PC-3 (cell line): ENCODE measurements around the gene ASPM. TPM values are rescaled to one million over a fixed set of nuclear protein-coding genes. Genes with fewer than 3 reads are reported as not detected.

Experiments used
- ATAC-seq: fragments of 200-7000 bp; cut with Tn5 transposase; 2 replicates; pipeline ENCODE4 v1.9.1; 2020; ENCODE audit warnings: mild to moderate bottlenecking, moderate library complexity
- BruUV-seq: library from RNA; stranded (reverse); fragments of 400-500 nt; replicated peaks from 2 replicates; lab custom pipeline; 2021; lab: Mats Ljungman, UMichigan
- CTCF ChIA-PET: fragments of 300-600 bp; sonication (Branson Sonifier 250); formaldehyde crosslinking; loops from one replicate; lab custom pipeline; 2022; ENCODE audit warnings: antibody characterized with exemption; lab: Charles Lee
- POLR2A ChIA-PET: fragments of 300-600 bp; sonication (Branson Sonifier 250); formaldehyde crosslinking; loops from one replicate; lab custom pipeline; 2022; ENCODE audit warnings: antibody characterized with exemption; ENCODE audit not compliant: unreplicated experiment; lab: Charles Lee
- DNase-seq: peaks from one replicate; pipeline ENCODE4 v3.0.0-alpha.2; 2015
- H2AFZ ChIP-seq: fragments of 300-600 bp; sonication (generic); 2 replicates; pipeline ENCODE4 v1.6.0; 2016; ENCODE audit warnings: antibody characterized with exemption, low read length
- H3F3A ChIP-seq: fragments of 300-600 bp; sonication (generic); one replicate; pipeline ENCODE4 v1.6.0; 2017; ENCODE audit warnings: antibody characterized with exemption, low read length, control low read depth, mild to moderate bottlenecking; ENCODE audit not compliant: unreplicated experiment
- H3K27ac ChIP-seq: fragments of 300-600 bp; sonication (generic); 2 replicates; pipeline ENCODE4 v1.5.1; 2016; ENCODE audit warnings: mild to moderate bottlenecking, low read length
- H3K27me3 ChIP-seq: fragments of 300-600 bp; sonication (generic); 2 replicates; pipeline ENCODE4 v1.6.1; 2016; ENCODE audit warnings: low read length, mixed read lengths
- H3K36me3 ChIP-seq: fragments of 300-600 bp; sonication (generic); 2 replicates; pipeline ENCODE4 v1.6.1; 2016; ENCODE audit warnings: low read depth, mixed run types, low read length, mixed read lengths
- H3K4me1 ChIP-seq: fragments of 300-600 bp; sonication (generic); 2 replicates; pipeline ENCODE4 v1.5.1; 2016; ENCODE audit warnings: low read length; ENCODE audit not compliant: insufficient read depth
- H3K4me2 ChIP-seq: fragments of 300-600 bp; sonication (generic); 2 replicates; pipeline ENCODE4 v1.6.0; 2016; ENCODE audit warnings: low read length
- H3K4me3 ChIP-seq: fragments of 300-600 bp; sonication (generic); 2 replicates; pipeline ENCODE4 v1.5.1; 2016; ENCODE audit warnings: mild to moderate bottlenecking, low read length, mixed read lengths
- H3K79me2 ChIP-seq: fragments of 300-600 bp; sonication (generic); 2 replicates; pipeline ENCODE4 v1.6.1; 2017; ENCODE audit warnings: low read length, mixed read lengths
- H3K9ac ChIP-seq: fragments of 300-600 bp; sonication (generic); 2 replicates; pipeline ENCODE4 v1.6.0; 2016; ENCODE audit warnings: mild to moderate bottlenecking, low read length
- H3K9me2 ChIP-seq: fragments of 300-600 bp; sonication (generic); replicated peaks from 2 replicates; pipeline ENCODE4 v1.6.1; 2016; ENCODE audit warnings: mixed run types, low read length, mixed read lengths
- H3K9me3 ChIP-seq: fragments of 300-600 bp; sonication (generic); 2 replicates; pipeline ENCODE4 v1.6.1; 2016; ENCODE audit warnings: low read length, mixed read lengths
- H4K20me1 ChIP-seq: fragments of 300-600 bp; sonication (generic); 2 replicates; pipeline ENCODE4 v1.6.1; 2016; ENCODE audit warnings: low read length, mixed read lengths
- CTCF ChIP-seq: fragments of 300-600 bp; sonication (generic); conservative IDR thresholded peaks from 2 replicates; pipeline ENCODE4 v1.5.1; 2017; ENCODE audit warnings: antibody characterized with exemption, low read depth, mild to moderate bottlenecking, low read length
- EZH2 ChIP-seq: fragments of 300-600 bp; sonication (generic); IDR thresholded peaks from one replicate; pipeline ENCODE4 v1.6.1; 2017; ENCODE audit warnings: antibody characterized with exemption, mild to moderate bottlenecking, low read length; ENCODE audit not compliant: unreplicated experiment
- EZH2phosphoT487 ChIP-seq: fragments of 300-600 bp; sonication (generic); IDR thresholded peaks from 2 replicates; pipeline ENCODE4 v1.6.1; 2018; ENCODE audit warnings: mild to moderate bottlenecking, antibody characterized with exemption, low read length, borderline replicate concordance
- intact Hi-C: fragments of 100-400 bp; cut with micrococcal nuclease; formaldehyde crosslinking; loops from 2 replicates; pipeline ENCODE4 v1.9.0; 2023
- total RNA-seq: library from RNA; depleted of rRNA; stranded (reverse); fragments of >200 nt; gene quantifications from 2 replicates; pipeline ENCODE4 v1.2.3, GENCODE V29; 2014

The ASPM gene
- total RNA-seq, 1 experiment from 2014 or later, result 35.0 TPM

DNA sequence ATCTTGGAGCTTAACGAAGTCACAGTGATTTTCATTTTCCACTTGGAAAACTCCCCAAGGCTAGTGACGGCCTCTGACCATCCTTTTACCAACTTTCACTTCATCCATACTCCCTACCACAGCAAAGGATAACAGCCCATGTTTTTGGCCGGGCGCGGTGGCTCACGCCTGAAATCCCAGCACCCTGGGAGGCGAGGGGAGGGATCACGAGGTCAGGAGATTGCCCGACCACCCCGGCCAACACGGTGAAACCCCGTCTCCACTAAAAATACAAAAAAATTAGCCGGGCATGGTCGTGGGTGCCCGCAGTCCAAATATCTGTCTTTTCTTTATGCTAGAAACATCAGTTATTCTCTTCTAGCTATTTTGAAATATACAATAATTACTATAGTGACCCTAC lies 7.3 kb downstream of the ASPM start:
- no peak overlapping the region for H3K4me3 ChIP-seq
- H3K27ac ChIP-seq, result no peak overlapping the region
- H3F3A ChIP-seq, result no peaks in the 10 kb centered on the region
- peaks cover 9% of the 10 kb centered on the region; the same call in 1 of the 2 replicates for H3K4me1 ChIP-seq
- H3K4me2 ChIP-seq, result no peak overlapping the region
- intact Hi-C loops, result no loop called here
- ATAC-seq (no peak), DNase-seq (no peak)
- H3K27me3 ChIP-seq, result no peaks in the 10 kb centered on the region
- H4K20me1 ChIP-seq, result peaks cover under 1% of the 10 kb centered on the region; the same call in 1 of the 2 replicates
- H3K36me3 ChIP-seq, result peaks cover 13% of the 10 kb centered on the region
- no peaks in the 10 kb centered on the region for H3K9me3 ChIP-seq
- TF ChIP-seq EZH2 (no peak), EZH2phosphoT487 (no peak), CTCF (no peak)
- H3K79me2 ChIP-seq, result peaks cover 44% of the 10 kb centered on the region
- BruUV-seq, result no TSS peak
- H3K9me2 ChIP-seq, result no peaks in the 10 kb centered on the region
- H3K9ac ChIP-seq, result no peak overlapping the region
- no peak overlapping the region for H2AFZ ChIP-seq
- ChIA-PET POLR2A (no interaction called here), CTCF (no interaction called here)

DNA sequence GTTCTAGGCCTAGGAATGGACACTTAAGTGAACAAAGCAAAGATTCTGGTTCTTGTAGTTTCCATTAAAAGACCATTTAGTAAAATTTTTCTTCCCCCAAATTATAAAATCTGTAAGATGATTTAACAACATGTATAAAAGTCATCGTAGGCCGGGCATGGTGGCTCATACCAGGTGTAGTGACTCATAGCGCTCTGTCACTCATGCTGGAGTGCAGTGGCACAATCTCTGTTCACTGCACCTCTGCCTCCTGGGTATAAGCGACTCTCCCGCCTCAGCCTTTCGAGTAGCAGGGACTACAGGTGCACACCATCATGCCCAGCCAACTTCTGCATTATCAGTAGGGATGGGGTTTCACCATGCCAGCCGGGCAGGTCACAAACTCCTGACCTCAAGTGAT lies 9.1 kb downstream of the ASPM start:
- H3K9ac ChIP-seq, result no peak overlapping the region
- no peaks in the 10 kb centered on the region for H3F3A ChIP-seq
- POLR2A ChIA-PET, result no interaction called here

More for the DNA sequence above, 9.1 kb downstream of the ASPM start:
- ATAC-seq (peak; percentile 82), DNase-seq (peak; percentile 54)
- no peak for TF ChIP-seq EZH2phosphoT487
- no peak for TF ChIP-seq CTCF
- no peak for TF ChIP-seq EZH2
- Histone ChIP-seq H3K79me2 (peaks cover 26% of the 10 kb centered on the region), H4K20me1 (no peaks in the 10 kb centered on the region), H3K4me3 (no peak overlapping the region), H3K9me3 (no peaks in the 10 kb centered on the region), H3K27me3 (no peaks in the 10 kb centered on the region), H3K4me2 (no peak overlapping the region), H3K9me2 (no peaks in the 10 kb centered on the region), H2AFZ (no peak overlapping the region), H3K36me3 (peaks cover 8% of the 10 kb centered on the region), H3K27ac (no peak overlapping the region), H3K4me1 (peaks cover 9% of the 10 kb centered on the region; the same call in 1 of the 2 replicates)
- CTCF ChIA-PET, result no interaction called here
- intact Hi-C loops, result no loop called here
- BruUV-seq, result no TSS peak
